Erythroblast (primary cell): ENCODE results near the gene AKR1C1.

Source experiments
- GATA1 ChIP-seq: IDR thresholded peaks from 2 replicates; pipeline ENCODE4 v1.6.1; 2011; ENCODE audit warnings: low read depth, mild to moderate bottlenecking, control low read depth, low read length, moderate library complexity
- POLR2A ChIP-seq: IDR thresholded peaks from 2 replicates; pipeline ENCODE4 v1.6.1; 2011; ENCODE audit warnings: mild to moderate bottlenecking, low read length

- no peak for TF ChIP-seq POLR2A
- no peak for TF ChIP-seq GATA1
Observed at GRCh38 chr10:4934391-4934987, 28.7 kb upstream of the AKR1C1 start.
